ENCODE results near the gene PRMT1.

The PRMT1 gene

DNA sequence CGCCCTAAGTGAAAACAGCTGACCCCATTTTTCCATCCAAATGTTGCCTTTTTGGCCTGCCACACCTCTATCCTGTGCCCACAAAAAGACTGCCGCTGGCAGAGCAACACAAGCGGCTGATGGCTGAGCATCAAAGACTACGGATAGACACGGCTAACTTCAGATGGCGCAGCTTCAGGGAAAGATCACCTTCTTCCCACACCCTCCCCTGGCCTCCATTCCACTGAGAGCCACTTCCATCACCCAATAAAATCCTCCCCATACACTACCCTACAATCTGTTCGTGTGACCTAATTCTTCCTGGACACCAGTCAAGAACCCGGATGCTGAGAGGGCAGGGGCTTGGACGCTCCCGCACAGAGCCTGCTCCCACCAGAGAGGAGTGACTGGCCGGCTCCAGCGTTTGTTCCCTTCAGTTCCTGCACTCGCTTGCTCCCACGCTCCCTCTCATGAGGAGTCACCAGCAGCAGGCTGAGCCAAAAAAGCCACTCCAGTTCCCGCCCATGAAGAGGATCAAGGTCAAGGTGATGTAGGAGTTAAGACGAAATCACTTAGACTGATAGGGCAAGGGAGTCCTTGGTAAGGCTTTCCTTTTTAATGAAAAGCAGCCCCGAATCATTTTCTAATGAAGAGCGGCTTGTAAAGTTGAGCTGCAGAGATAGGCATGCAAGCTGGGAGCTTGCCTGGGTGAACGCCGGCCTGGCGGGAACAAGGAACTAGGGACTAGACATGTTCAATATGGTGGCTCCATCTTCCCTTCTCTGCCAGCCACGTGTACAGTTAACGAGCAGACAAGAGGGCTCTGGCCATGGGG, 50.4 kb downstream of the PRMT1 start:
- DNase-seq (ENCODE audit: low read depth) = peak; percentile 16

DNA sequence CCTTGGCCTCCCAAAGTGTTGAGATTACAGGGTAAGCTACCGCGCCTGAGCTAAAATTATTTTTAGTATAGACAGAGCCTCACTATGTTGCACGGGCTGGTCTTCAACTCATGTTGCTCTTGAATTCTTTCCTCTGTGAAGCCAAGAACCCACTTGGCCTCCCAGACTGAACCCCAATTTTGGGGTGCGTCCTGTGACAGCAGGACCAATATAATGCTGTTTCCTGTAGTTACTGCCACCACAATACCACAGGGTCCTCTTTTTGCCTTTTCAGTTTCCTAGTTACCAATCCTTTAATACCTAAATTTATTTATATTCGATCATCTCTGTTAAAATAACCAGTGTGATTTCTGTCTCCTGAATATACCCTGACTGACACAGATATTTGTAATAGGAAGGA, 53.1 kb downstream of the PRMT1 start:
- DNase-seq (ENCODE audit: low read depth) = no peak
